SH-SY5Y (cell line): ENCODE results near the gene TSR3.

Experiments
- GATA2 ChIP-seq: IDR thresholded peaks from 2 replicates; pipeline ENCODE4 v1.6.1; 2011; ENCODE audit warnings: mild to moderate bottlenecking, low read depth, low read length
- GATA3 ChIP-seq: IDR thresholded peaks from 2 replicates; pipeline ENCODE4 v1.6.1; 2011; ENCODE audit warnings: low read depth, mild to moderate bottlenecking, low read length, moderate library complexity

DNA sequence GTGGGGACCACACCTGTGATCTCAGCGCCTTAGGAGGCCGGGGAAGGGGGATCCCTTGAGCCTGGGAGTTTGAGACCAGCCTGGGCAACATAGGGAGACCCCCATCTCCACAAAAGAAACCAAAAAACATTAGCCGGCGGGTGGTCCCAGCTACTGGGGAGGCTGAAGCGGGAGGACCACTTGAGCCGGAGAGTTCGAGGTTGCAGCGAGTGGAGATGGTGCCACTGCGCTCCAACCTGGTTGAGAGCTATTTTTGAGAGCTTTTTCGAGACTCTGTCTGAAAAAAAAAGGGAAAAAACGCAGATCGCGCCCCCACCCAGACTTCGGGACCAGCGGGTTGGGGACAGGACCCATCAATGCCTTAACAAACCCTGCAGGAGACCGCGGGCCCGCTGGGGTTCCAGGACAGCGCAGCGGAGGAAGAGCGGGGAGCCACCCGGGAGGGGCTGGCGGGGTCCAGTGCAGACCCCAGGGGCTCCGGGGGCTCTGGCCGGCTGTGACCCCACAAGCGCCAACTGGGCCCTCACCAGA is 19.0 kb downstream of the TSR3 start:
- TF ChIP-seq GATA2 (no peak), GATA3 (no peak)
